ENCODE data around the gene CDC42EP1.
"Not testable (repeated sequence)": the region's sequence is repeated elsewhere in the genome, so short reads cannot be mapped to it uniquely, and the experiment has no call there.

Gene CDC42EP1

DNA sequence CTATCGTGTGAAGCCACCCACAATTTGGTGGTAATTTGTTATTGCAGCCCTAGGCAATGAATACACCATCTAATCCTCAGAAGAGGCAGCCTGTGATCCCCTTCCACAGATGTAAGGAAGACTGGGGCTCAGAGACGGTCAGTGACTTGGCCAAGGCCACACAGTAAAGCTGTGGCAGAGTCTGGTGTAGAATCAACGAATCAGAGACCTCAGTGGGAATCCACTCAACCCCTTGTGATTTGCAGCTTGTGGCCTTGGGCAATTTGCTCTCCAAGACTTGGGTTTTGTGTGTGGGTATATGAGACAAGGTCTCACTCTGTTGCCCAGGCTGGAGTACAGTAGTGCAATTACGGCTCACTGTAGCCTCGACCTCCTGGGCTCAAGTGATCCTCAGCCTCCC lies 17.7 kb downstream of the CDC42EP1 start:
- no peak for DNase-seq (ENCODE audit: low read depth, low spot score)

DNA sequence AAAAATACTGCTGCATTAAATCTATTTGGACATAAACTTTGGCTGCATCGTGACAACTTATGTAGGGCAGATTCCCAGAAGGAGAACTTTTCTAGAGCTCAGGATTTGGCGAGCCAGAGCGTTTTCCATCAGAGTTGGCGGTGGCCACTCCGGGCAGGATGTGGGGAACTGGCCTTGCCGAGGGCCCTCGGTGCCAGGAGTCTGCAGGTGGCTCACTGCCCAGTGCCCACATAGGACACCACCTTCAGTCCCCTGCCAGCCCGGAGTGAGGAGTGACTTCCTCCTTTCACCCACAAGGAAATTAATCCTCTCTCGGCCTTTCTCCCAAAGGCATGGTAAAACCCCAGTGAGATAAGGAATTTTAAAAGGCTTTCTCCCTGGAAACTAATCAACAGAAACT lies 21.2 kb downstream of the CDC42EP1 start:
- DNase-seq (ENCODE audit: low read depth, low spot score), result no peak

DNA sequence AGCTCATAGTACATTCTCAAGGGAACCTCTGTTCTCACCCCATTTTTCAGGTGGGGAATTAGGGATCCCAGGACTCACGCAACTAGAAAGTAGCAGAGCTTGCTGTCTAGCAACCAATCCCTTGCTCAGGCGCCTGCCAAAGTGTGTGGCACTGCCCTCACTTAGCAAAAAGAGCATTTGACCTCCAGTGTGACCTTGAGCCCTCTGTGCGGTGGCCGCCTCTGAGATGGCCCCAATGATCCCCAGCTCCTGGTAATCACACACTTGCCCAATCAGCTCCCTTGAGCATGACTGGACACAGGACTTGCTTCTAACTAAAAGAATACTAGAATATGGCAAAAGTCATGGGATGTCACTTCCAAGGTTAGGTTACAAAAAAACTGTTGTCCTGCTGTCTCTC lies 22.2 kb downstream of the CDC42EP1 start:
- no peak for DNase-seq (ENCODE audit: low read depth, low spot score)

DNA sequence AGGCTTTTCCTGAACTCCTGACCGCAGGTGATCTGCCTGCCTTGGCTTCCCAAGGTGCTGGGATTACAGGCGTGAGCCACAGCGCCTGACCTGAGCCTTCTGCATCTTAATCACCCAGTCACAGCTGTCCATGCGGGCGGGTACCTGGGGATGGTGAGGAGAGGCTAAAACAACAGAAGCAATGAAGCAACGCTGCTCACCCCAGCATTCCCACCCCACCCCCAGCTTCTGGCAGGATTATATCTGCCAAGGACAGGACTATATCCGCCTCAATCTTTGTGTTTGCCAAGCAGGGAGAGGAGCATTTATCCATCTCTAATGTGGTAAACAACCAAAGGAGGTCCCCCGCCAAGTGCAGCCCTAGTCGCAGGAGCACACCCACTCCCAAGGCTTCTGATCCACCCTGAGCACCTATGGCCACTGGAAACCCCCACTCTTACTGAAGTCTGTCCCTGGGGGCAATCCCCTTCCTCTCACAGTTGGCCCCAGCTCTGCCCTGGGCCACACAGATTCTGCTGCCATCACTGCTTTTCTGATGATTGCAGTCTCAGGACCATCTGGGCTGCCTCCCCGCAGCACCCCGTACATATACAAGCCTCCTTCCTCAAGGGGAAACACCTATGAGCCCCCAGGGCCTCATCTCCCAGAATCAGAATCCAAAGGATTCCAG lies 28.4 kb downstream of the CDC42EP1 start:
- no peak for DNase-seq (ENCODE audit: low read depth, low spot score)

DNA sequence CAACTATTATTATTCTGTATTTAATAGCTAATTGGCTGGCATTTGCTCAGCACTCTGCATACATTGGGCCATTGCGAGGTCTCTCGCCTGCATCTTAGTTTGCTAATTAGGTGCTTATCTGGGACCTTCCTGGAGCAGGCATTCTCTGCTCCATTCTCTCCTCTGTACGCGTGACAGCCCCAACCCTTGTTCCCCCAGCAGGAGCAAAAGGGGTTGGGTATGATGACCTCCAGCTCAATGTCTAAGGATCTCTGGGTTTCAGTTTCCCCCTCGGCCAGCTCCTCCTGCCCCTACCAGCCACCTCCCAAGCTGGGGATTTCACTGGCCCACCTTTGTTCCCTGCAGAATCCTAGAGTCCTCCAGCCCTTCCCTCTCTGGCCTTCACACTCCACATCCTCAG lies 29.4 kb downstream of the CDC42EP1 start:
- DNase-seq (ENCODE audit: low read depth, low spot score), result no peak

DNA sequence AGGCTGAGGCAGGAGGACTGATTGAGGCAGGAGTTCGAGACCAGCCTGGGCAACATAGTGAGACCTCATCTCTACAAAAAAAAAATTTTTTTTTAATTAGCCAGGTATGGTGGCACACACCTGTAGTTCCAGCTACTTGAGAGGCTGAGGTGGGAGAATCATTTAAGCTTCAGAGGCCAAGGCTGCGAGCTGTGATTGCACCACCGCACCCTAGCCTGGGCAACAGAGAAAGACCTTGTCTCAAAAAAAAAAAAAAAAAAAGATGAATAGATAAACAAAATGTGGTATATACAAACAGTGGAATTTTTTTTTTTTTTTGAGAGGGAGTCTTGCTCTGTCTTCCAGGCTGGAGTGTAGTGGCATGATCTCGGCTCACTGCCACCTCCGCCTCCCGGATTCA lies 30.8 kb downstream of the CDC42EP1 start:
- DNase-seq (ENCODE audit: low read depth, low spot score), result not testable (repeated sequence)

DNA sequence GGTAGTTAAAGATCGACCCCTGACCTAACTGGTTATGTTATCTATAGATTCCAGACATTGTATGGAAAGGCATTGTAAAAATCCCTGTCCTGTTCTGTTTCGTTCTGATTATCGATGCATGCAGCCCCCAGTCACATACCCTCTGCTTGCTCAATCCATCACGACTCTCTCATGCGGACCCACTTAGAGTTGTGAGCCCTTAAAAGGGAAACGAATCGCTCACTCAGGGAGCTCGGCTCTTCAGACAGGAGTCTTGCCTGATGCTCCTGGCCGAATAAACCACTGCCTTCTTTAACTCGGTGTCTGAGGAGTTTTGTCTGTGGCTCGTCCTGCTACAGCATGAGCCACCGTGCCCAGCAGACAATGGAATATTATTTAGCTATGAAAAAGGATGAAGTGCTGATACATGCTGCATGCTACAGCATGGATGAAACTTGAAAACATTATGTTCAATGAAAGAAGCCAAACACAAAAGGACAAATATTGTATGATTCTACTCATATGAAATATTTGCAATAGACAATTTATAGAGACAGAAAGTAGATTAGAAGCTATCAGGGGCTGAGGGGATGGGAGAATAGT lies 31.6 kb downstream of the CDC42EP1 start:
- peak; percentile 44 for DNase-seq (ENCODE audit: low read depth, low spot score)

DNA sequence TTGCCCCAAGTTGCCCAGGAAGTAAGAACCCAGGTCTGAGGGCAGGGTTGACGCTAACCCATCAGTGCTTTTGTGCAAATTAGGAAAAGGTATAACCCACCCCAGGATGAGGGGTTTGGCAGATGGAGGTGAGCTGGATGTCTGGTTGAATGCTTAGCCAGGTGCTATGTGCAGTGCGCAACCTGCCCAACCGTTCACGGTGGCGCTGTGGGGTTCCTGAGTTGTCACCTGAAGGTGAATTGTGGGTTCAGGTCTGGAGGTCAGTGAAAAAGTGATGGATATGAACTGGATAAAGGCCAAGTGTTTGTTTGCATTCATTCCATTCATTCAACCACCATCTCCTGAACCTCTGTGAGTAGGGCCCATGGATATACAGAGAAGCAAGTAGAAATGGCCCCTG lies 34.0 kb downstream of the CDC42EP1 start:
- DNase-seq (ENCODE audit: low read depth, low spot score), result no peak

DNA sequence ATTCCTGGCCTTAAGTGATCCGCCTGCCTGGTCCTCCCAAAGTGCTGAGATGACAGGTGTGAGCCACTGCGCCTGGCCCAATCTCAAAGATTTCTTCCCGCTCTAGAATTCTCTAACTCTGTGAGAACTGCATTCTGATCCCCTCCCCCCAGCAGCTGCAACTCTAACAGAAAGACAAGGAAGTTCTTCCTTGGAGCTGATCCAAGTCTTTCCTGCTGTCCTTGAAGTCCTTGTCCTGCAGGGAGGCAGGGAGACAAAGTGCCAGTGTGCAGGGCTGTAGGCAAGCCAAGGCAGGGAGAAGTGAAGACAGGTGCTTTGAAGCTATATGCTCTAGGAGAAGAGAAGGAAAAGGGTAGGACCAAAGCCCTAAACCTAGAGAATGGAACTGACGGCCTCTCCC lies 38.9 kb downstream of the CDC42EP1 start:
- DNase-seq (ENCODE audit: low read depth, low spot score), result no peak

DNA sequence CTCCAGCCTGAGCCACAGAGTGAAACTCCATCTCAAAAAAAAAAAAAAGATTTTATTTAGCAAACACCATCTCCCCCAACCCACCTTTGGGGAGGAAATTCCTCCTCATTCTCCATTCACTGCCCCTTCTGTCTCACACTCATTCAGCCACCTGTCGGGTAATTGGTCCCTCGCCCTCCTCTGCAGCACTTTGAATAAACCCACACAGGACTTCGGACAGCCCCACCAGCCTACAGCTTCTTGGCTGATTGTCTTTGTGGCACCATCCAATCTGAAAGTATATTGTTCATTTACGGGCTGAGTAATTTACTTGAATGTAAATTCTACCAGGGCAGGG lies 40.9 kb downstream of the CDC42EP1 start:
- no peak for DNase-seq (ENCODE audit: low read depth, low spot score)

DNA sequence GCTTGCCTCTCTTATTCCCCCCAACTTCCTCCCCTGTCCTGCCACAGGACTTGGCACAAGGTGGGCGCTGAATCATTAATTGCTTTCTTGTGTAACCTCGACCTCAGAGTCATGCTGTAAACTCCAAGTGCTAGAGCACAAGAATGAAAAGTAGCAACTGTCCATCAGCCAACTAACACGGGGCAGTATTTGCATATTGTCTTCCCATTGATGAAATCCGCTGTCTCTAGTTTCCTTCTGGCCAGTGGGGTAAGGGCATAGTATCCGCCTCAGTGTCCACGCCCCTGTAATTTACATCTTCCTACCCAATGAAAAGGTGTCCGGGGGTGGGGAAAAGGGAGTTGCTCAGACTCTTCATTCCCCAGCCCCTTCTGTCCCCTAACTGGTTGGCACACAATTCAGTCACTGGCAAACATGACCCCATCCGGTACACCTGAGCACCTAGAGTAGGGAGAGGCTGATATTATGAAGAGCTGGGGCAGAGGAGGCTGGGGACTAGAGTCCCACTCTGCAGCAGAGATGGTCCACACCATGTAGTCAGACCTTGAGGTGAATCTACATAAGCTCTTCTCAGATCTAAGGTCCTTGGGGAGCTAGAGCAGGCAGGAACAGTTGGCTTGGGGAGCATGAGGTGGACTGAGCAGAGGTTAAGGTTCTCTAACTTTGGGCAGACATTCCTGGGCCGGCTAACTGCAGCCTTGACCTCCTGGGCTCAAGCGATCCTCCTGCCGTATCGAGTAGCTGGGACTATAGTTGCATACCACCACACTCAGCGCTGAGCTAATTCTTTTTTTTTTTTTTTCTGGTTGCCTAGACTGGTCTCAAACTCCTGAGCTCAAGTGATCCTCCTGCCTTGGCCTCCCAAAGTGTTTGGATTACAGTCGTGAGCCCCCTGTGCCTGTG lies 41.5 kb downstream of the CDC42EP1 start:
- DNase-seq (ENCODE audit: low read depth, low spot score), result peak; percentile 89

DNA sequence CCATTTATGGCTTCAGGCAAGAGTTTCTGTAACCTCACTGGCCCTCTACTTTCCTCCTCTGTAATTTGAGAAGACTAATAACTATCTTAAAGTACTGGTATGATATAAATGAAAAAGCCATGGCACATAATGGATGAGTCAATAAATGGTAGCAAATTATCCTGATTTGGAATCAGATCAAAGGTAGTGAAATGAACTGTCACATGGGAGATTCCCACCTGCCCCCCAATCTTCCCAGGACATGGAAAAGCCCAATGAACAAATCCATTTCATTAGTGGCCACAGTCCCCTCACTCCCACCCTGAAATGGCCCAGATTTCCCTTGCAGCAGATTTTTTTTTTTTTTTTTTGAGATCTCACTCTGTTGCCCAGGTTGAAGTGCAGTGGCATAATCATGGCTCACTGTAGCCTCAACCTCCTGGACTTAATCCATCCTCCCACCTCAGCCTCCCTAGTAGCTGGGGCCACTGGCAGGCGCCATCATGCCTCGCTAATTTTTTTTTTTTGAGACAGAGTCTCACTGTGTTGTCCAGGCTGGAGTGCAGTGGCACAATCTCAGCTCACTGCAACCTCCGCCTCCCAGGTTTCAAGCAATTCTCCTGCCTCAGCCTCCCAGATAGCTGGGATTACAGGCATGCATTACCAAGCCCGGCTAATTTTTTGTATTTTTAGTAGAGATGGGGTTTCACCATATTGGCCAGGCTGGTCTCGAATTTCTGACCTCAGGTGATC lies 42.4 kb downstream of the CDC42EP1 start:
- not testable (repeated sequence) for DNase-seq (ENCODE audit: low read depth, low spot score)

DNA sequence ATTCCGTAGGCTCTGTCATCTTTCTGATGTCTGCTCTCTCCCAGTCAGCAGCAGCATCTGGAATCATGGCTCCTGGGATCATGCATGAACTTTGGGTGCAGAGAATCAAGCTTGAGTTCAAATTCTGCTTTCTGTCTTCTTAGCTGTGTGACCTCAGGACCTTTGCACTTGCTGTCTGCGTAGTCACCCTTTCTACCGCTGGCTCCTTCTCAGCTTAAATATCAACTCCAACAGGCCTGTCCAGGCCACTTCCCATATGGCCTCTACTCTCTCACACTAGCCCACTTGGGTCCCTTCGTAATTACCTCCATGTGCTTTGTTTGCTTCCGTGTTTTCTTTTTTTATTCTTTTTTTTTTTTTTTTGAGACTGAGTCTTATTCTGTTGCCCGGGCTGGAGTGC lies 43.8 kb downstream of the CDC42EP1 start:
- DNase-seq (ENCODE audit: low read depth, low spot score), result no peak

DNA sequence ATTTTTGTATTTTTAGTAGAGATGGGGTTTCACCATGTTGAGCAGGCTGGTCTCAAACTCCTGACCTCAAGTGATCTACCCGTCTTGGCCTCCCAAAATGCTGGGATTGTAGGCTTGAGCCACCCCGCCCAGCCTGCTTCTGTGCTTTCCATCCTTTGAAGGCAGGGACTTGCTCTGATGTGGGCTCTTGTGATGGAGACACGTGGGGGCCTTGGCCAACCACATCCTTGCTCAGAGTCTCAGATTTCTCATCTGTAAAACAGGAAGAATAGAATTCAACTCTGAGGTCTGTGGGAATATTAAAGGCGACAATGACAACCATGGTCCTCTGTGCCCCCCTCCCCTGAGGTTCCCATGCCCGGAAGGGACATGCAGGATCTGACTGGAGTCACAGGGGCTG lies 44.6 kb downstream of the CDC42EP1 start:
- DNase-seq (ENCODE audit: low read depth, low spot score), result no peak

DNA sequence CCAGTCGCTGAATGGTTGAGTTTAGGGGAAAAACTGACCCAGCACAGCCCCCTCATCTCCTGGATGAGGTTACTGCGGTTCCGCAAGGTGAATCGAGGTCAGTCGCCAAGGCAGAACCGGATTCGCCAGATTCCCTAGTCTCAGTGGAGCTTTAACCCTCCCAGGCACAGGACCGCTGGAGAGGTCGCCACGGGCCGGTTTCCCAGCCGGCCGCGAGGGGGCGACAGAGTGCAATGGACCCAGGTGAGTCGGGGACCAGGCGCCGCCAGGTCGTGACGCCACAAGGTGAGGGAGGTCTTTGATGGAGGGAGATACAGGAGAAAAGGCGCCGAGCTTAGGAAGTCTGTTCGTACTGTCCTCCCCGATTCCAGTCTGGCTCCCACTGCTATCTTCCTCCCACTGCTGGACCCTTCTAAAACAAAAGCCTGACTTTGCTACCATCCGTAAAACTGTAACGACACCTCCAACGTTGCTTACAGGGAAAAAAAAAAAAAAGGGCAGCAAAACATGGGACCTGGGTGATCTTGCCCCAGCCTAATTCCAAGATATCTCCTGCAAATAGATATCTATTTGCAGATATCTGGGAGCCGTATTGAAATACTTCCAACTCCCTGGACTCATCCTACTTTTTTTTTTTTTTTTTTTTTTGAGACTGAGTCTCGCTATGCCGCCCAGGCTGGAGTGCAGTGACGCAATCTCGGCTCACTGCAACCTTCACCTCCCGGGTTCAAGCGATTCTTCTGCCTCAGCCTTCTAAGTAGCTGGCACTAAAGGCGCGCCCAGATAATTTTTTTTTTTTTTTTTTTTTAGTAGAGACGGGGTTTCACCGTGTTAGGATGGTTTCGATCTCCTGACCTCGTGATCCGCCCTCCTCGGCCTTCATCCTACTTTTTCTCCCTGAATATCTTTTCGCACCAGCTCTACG lies 47.0 kb downstream of the CDC42EP1 start:
- peak; percentile 98 for DNase-seq (ENCODE audit: low read depth, low spot score)

DNA sequence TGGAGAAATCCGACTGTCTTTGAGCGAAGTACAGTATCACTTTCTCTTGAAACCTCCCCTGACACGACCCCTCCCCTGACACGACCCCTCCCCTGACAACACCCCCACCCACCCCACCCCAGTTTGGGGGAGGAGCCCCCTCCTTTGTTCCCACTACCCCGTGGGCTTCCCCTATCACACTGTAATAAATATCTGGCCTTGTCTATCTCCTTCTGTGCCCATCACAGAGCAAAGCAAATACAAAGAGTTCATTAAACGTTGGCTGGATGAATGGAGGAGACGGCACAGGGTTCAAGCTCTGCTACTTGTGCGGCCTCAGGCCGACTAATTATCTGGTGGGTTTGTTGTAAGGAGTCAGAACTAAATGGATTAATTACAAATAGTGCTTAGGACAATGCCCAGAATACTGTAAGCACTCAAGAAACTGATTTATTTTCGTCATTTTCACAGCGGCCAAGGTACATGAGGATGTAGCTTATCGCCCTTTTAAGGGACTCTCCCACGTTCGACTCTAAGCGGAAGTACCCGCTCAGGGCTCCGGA lies 47.7 kb downstream of the CDC42EP1 start:
- no peak for DNase-seq (ENCODE audit: low read depth, low spot score)

DNA sequence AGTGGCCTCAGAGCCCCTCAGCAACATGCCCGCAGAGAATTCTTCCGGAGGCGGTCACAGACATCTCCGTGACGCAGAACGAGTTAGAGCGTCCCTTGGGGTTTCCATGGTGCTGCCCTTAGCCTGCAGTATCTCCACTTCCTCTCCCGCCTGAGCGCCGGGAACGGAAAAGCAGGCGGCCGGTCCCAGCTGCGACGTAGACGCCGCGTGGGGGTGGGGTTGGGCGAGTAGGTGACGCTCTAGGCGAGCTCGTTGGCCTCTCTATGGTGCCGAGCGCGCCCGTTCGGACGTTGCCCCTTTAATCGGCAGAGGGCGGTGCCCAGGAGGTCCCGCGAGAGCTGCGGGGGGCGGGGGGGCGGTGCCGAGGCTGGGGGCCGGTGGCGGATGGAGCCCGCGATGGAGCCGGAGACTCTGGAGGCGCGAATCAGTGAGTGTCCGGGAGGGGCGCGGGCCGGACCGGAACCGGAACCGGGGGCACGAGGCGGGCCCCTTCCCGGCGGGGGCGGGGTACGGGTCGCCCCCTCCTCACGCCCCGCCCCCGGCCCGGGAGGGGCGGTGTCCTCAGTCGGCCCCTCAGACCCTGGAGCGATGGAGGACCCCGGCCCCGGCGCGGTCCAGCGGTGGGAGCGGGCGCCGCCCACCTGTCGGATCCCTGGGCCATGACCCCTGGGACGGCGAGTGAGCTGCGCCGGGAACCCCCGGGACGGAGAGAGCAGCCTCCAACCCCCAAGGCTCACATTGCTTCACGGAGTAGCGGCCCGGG lies 48.4 kb downstream of the CDC42EP1 start, which contains the start of gene GGA1:
TSS of gene GGA1 (plus strand) at position 358 of the 763 bp plus-strand sequence. CDS start at position 385, 27 bp downstream.
- peak; percentile 98 for DNase-seq (ENCODE audit: low read depth, low spot score)

DNA sequence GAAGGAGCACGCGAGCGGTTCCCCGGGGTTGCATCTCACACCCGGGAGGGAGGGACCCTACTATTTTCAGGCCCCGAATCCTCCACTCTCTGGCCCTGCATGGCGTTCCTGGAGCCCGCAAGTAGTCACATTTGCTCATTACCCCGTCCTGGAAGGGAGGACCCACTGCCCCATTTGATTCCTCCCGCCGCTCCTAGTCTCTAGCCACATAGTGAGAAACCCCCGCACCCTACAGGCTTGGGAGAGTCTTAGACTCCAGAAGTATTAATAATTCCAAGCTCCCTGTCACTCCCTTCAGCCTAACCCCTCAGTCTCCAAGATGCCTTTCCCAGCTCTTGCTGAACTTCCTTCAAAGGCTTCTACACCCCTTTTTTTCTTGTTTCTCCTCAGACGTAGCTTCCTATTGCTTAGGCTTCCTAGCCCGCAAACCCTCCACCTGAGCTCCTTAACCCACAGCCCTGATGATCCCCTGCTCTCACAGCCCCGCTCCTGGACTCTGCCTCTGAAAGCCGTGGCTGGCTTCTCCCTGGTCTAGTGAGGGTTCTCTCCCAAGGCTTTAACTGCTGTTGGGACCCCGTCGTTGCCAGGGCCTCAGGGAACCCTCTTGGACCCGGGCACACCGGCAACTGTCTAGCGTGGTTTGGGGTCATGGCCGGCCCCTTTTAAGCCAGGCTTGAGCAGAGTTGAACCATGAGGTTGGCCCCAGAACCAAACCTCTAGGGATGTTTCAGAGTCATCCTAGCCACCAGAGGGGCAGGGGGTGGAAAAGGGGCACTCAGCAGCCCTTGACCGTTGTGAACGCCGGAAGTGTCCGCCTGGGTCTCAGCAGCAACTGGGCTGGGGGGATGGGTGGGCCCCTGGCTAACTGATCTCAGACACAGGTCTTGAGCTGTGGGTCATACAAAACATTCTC lies 49.2 kb downstream of the CDC42EP1 start:
- no peak for DNase-seq (ENCODE audit: low read depth, low spot score)

DNA sequence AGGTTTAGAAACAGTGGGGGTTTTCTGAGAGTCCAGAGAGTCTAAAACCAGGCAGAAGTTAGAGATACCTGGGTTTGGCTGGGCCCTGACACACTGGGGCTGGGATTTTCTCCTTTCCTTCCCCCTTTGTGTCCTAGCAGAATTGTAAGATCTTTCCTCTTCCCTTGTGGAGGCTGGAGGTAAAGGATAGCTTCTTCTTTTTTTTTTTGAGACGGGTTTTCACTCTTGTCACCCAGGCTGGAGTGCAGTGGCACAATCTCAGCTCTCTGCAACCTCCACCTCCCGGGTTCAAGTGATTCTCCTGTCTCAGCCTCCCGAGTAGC lies 49.8 kb downstream of the CDC42EP1 start:
- not testable (repeated sequence) for DNase-seq (ENCODE audit: low read depth, low spot score)
